HL-60 (cell line): ENCODE results near the gene ACP3.

ENCODE experiments used
- DNase-seq, 2 experiments: peaks; one replicate each; pipeline ENCODE4 v3.0.0-alpha.2; 2010 to 2020; ENCODE audit warnings: low read depth in 1 of 2, low spot score in 1 of 2
- H3K27ac ChIP-seq: fragments of 250-450 bp; sonication (Bioruptor Pico); replicated peaks from 2 replicates; pipeline ENCODE4 v1.5.1; 2020; ENCODE audit warnings: mild to moderate bottlenecking, moderate library complexity
- H3K27me3 ChIP-seq: fragments of 250-450 bp; sonication (Bioruptor Pico); 2 replicates; pipeline ENCODE4 v1.5.1; 2021; ENCODE audit warnings: mild to moderate bottlenecking, moderate library complexity; ENCODE audit not compliant: insufficient read depth, poor library complexity, severe bottlenecking
- H3K4me3 ChIP-seq: replicated peaks from 2 replicates; pipeline ENCODE4 v1.5.1; 2011; ENCODE audit warnings: mild to moderate bottlenecking, control low read depth, low read length; ENCODE audit not compliant: insufficient read depth
- GABPA ChIP-seq: IDR thresholded peaks from 2 replicates; pipeline ENCODE4 v1.6.1; 2012; ENCODE audit warnings: low read depth
- POLR2AphosphoS5 ChIP-seq: IDR thresholded peaks from 2 replicates; pipeline ENCODE4 v1.6.1; 2012; ENCODE audit warnings: low read depth
- SPI1 ChIP-seq: IDR thresholded peaks from 2 replicates; pipeline ENCODE4 v1.6.1; 2012; ENCODE audit warnings: low read depth, mild to moderate bottlenecking, borderline replicate concordance
- TF ChIP-seq, protein P1 (sequence below): IDR thresholded peaks from one replicate; pipeline ENCODE4 v1.5.1; 2011; ENCODE audit warnings: low read length, control low read depth, inconsistent platforms; ENCODE audit not compliant: insufficient read depth
- TF ChIP-seq, protein P2 (sequence below): IDR thresholded peaks from 2 replicates; pipeline ENCODE4 v1.6.1; 2012; ENCODE audit warnings: low read depth; ENCODE audit not compliant: insufficient replicate concordance

Gene ACP3

DNA sequence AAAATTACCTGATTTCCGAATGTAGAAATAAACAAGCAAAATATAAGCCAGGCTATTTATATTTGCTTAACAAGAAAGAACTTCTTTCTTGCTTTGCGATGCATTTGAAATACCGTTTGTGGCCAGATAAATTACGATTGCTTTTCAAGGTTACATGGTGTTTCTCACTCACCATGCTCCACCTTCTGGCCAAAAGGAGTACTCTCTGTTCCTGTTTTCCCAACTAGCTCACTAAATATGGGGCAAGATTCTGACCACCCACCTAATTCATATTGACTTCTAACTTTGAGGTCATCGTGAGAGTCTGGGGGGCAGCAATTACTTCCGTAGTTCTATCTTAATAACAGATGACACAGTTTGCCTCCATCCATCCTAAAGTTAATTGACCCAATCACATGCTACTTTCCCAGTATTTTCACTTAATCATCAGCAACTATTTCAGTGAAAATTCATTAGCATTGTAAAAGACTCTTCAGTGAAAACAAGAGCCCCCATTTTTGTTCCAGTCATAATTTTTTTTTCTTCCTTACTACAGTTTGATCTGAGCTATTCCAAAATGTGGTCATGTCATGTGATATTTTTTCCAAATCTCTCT lies 25.9 kb downstream of the ACP3 start:
- no peak overlapping the region for H3K4me3 ChIP-seq
- peak; percentile 34 to 58 for DNase-seq
- peak overlapping the region; percentile 37 for H3K27ac ChIP-seq
- TF ChIP-seq, protein P1, sequence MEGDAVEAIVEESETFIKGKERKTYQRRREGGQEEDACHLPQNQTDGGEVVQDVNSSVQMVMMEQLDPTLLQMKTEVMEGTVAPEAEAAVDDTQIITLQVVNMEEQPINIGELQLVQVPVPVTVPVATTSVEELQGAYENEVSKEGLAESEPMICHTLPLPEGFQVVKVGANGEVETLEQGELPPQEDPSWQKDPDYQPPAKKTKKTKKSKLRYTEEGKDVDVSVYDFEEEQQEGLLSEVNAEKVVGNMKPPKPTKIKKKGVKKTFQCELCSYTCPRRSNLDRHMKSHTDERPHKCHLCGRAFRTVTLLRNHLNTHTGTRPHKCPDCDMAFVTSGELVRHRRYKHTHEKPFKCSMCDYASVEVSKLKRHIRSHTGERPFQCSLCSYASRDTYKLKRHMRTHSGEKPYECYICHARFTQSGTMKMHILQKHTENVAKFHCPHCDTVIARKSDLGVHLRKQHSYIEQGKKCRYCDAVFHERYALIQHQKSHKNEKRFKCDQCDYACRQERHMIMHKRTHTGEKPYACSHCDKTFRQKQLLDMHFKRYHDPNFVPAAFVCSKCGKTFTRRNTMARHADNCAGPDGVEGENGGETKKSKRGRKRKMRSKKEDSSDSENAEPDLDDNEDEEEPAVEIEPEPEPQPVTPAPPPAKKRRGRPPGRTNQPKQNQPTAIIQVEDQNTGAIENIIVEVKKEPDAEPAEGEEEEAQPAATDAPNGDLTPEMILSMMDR = peak; percentile 76
- TF ChIP-seq, protein P2, sequence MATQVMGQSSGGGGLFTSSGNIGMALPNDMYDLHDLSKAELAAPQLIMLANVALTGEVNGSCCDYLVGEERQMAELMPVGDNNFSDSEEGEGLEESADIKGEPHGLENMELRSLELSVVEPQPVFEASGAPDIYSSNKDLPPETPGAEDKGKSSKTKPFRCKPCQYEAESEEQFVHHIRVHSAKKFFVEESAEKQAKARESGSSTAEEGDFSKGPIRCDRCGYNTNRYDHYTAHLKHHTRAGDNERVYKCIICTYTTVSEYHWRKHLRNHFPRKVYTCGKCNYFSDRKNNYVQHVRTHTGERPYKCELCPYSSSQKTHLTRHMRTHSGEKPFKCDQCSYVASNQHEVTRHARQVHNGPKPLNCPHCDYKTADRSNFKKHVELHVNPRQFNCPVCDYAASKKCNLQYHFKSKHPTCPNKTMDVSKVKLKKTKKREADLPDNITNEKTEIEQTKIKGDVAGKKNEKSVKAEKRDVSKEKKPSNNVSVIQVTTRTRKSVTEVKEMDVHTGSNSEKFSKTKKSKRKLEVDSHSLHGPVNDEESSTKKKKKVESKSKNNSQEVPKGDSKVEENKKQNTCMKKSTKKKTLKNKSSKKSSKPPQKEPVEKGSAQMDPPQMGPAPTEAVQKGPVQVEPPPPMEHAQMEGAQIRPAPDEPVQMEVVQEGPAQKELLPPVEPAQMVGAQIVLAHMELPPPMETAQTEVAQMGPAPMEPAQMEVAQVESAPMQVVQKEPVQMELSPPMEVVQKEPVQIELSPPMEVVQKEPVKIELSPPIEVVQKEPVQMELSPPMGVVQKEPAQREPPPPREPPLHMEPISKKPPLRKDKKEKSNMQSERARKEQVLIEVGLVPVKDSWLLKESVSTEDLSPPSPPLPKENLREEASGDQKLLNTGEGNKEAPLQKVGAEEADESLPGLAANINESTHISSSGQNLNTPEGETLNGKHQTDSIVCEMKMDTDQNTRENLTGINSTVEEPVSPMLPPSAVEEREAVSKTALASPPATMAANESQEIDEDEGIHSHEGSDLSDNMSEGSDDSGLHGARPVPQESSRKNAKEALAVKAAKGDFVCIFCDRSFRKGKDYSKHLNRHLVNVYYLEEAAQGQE = no peak
- no peak for TF ChIP-seq GABPA
- no peak for TF ChIP-seq POLR2AphosphoS5
- peak; percentile 71 for TF ChIP-seq SPI1
- no peaks in the 10 kb centered on the region for H3K27me3 ChIP-seq

DNA sequence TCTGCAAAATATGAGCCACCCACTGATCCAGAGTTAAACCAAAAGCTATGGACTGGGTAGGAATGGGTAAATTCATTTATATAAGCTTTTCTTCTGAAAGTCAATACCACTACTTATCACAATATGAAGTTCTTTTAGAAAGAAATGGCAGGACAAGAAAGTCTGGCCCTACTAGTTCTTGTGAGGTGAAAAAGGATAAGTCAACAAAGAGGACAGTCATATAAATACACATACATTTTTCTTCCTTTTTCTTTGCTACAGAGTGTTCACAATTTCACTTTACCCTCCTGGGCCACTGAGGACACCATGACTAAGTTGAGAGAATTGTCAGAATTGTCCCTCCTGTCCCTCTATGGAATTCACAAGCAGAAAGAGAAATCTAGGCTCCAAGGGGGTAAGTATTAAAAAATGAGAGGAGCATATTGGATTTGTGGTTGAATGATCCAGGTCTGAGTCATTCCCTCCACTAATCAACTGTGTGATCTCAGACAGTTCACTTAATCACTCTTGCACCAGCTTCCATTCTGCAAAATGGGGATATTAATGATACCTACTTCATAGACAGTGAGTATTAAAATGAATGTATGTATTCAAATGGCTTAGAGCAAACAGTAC lies 27.6 kb downstream of the ACP3 start:
- DNase-seq = no peak
- TF ChIP-seq GABPA = no peak
- TF ChIP-seq, protein P1 = no peak
- TF ChIP-seq, protein P2 = no peak
- no peak for TF ChIP-seq POLR2AphosphoS5
- TF ChIP-seq SPI1 = no peak
- Histone ChIP-seq H3K27me3 (no peaks in the 10 kb centered on the region), H3K27ac (no peak overlapping the region), H3K4me3 (no peak overlapping the region)

DNA sequence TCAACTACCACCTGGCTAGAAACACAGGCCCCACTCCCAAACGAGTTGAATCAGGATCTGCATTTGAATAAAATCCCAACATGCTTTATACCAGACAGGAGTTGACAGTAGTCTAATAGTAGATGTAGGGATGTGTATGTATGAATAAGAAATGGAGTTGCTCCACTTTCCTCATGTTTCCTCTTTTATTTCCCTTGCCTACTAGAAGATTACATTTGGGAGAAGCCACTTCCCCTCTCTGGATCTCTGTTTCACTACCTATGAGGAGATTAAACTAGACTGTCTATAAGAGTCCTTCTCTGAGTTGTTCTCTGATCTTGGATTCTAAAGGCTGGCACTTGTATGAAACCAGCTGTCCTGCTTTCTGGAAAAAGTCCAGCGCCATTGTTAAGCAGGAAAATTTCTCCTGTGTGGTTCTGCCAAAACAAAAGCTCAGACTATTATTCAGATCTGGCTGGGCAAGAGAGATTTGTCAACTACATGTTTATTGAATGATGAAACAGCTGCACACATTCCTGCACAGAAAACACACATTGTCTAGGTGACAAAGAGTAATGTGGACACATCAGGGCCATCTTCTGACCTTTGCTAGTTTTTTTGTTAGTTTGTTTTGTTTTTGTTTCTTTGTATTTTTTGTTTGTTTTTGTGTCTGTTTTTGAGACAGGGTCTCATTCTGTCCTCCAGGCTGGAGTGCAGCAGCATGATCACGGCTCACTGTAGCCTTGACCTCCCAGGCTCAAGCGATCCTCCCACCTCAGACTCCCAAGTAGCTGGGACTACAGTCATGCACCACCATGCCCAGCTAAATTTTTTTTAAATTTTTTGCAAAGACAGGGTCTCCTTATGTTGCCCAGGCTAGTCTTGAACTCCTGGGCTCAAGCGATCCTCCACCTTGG lies 29.9 kb downstream of the ACP3 start:
- TF ChIP-seq, protein P1 = no peak
- TF ChIP-seq GABPA (no peak), SPI1 (peak; percentile 48; the same call in 1 of the 2 replicates)
- no peaks in the 10 kb centered on the region for H3K27me3 ChIP-seq
- no peak overlapping the region for H3K4me3 ChIP-seq
- DNase-seq = no peak
- no peak overlapping the region for H3K27ac ChIP-seq
